Measurements from ENCODE around the gene PWP1. TPM values are rescaled to one million over a fixed set of nuclear protein-coding genes. Genes with fewer than 3 reads are reported as not detected.

The PWP1 gene
- total RNA-seq, 1 experiment from 2014 or later: 77.7 TPM

DNA sequence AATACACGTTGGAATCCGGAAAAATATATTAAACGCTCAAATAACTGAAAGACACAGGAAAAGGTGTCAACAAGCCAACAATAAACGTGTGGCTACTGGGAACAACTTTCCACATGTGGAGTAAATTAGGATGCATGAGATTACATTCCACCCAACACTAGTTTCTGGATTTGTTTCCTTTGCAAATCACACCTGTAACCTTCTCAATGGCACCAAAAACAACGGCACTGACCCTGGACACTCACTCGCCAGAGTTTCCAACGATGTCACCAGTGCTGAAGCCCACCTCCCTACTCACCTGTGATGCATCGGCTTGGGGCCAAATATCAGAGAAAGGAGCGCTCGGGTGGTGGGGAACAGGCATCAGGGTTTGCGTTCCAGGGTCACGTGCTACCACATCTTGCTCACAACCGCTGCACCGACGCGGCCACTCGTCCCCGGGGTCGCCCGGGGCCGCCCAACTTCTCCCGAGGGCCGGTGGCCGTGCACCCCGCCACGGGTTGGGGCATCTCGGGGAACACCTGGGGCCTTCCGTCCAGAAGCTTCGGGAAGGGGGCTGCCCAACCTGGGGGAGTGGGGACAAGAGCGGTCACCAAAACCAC is 74.7 kb downstream of the PWP1 start:
- DNase-seq (ENCODE audit: low spot score): peak; percentile 32
- Histone ChIP-seq H3K9me3 (ENCODE audit: low read depth, low read length, poor library complexity, severe bottlenecking) (no peaks in the 10 kb centered on the region), H3K27me3 (replicated peaks; ENCODE audit: insufficient read depth, low read depth, low read length, poor library complexity) (no peaks in the 10 kb centered on the region), H3K4me1 (ENCODE audit: insufficient read depth, low read length, poor library complexity, severe bottlenecking) (peaks cover 16% of the 10 kb centered on the region), H3K27ac (ENCODE audit: low read depth, low read length, poor library complexity, severe bottlenecking) (peak overlapping the region; percentile 56), H3K36me3 (ENCODE audit: insufficient read depth, low read length, poor library complexity, severe bottlenecking) (peaks cover 38% of the 10 kb centered on the region), H3K4me3 (ENCODE audit: low read depth, low read length, poor library complexity, severe bottlenecking) (peak overlapping the region; percentile 95)
- BruUV-seq (replicated peaks): no TSS peak
- ChIA-PET CTCF (no interaction called here), POLR2A (ENCODE audit: low non-redundant PET) (no interaction called here)
- TF ChIP-seq EZH2 (IDR thresholded peaks at IDR 0.05; ENCODE audit: borderline replicate concordance, low read depth, low read length, poor library complexity, severe bottlenecking): no peak
- TF ChIP-seq, protein P1, sequence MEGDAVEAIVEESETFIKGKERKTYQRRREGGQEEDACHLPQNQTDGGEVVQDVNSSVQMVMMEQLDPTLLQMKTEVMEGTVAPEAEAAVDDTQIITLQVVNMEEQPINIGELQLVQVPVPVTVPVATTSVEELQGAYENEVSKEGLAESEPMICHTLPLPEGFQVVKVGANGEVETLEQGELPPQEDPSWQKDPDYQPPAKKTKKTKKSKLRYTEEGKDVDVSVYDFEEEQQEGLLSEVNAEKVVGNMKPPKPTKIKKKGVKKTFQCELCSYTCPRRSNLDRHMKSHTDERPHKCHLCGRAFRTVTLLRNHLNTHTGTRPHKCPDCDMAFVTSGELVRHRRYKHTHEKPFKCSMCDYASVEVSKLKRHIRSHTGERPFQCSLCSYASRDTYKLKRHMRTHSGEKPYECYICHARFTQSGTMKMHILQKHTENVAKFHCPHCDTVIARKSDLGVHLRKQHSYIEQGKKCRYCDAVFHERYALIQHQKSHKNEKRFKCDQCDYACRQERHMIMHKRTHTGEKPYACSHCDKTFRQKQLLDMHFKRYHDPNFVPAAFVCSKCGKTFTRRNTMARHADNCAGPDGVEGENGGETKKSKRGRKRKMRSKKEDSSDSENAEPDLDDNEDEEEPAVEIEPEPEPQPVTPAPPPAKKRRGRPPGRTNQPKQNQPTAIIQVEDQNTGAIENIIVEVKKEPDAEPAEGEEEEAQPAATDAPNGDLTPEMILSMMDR (conservative IDR thresholded peaks at IDR 0.05; ENCODE audit: low read depth, low read length): no peak
- intact Hi-C loops (cut with micrococcal nuclease; ENCODE audit: unreplicated experiment): loop anchor here (2.0 kb wide), 1 partner anchor 124 kb away; no protein-coding TSS in a partner anchor

DNA sequence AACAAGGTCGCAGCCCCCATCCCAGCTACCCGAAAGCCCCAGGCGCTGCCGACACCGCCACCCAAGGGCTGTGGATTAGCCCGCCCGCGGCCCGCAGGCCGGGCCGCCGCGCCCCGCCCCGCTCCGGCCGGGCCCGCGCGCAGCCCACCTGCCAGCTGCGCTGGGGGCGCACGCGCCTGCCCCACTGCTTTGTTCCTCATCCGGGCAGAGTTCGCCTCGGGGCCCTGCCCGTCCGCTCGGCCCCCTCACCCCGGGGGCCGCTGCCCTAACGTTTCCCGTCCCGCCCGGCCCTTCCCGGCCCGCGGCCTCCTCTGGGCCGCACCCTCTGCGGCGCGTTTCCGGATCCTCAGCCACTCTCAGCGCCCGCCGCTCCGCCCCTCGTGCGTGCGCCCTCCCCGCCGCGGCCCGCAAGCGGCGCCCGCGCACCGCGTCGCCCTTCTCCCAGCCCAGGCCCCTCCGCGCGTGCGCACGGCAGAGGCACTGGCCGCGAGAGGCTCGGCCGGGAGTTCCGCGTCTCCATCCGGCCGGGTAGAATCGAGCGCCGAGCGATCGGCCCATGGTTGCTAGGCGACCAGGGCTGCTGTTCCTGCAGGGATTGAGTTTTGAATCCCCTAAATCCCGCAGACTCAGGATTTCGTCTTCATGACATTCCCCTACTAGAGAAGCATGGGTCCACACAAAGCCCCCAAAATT is 75.4 kb downstream of the PWP1 start, which contains the start of gene PRDM4:
Gene PRDM4, minus strand, starts transcription at position 329 of the 693 bp plus-strand sequence. CDS start 622 bp downstream, outside the sequence.
- BruUV-seq (replicated peaks): no TSS peak
- peak; percentile 98 for DNase-seq (ENCODE audit: low spot score)
- H3K27ac ChIP-seq (ENCODE audit: low read depth, low read length, poor library complexity, severe bottlenecking): peak within 1 kb of the TSS; percentile 56
- H3K9me3 ChIP-seq (ENCODE audit: low read depth, low read length, poor library complexity, severe bottlenecking): no peaks in the 10 kb centered on the region
- H3K27me3 ChIP-seq (replicated peaks; ENCODE audit: insufficient read depth, low read depth, low read length, poor library complexity): no peaks in the 10 kb centered on the region
- TF ChIP-seq, protein P1 (conservative IDR thresholded peaks at IDR 0.05; ENCODE audit: low read depth, low read length): no peak; the same call in 1 of the 2 replicates
- TF ChIP-seq EZH2 (IDR thresholded peaks at IDR 0.05; ENCODE audit: borderline replicate concordance, low read depth, low read length, poor library complexity, severe bottlenecking): no peak
- ChIA-PET CTCF (no interaction called here), POLR2A (ENCODE audit: low non-redundant PET) (no interaction called here)
- H3K4me3 ChIP-seq (ENCODE audit: low read depth, low read length, poor library complexity, severe bottlenecking): peak within 1 kb of the TSS; percentile 95
- peaks cover 16% of the 10 kb centered on the region for H3K4me1 ChIP-seq (ENCODE audit: insufficient read depth, low read length, poor library complexity, severe bottlenecking)
- H3K36me3 ChIP-seq (ENCODE audit: insufficient read depth, low read length, poor library complexity, severe bottlenecking): peaks cover 32% of the 10 kb centered on the region
- intact Hi-C loops (cut with micrococcal nuclease; ENCODE audit: unreplicated experiment): loop anchor here (2.0 kb wide), 1 partner anchor 124 kb away; no protein-coding TSS in a partner anchor

DNA sequence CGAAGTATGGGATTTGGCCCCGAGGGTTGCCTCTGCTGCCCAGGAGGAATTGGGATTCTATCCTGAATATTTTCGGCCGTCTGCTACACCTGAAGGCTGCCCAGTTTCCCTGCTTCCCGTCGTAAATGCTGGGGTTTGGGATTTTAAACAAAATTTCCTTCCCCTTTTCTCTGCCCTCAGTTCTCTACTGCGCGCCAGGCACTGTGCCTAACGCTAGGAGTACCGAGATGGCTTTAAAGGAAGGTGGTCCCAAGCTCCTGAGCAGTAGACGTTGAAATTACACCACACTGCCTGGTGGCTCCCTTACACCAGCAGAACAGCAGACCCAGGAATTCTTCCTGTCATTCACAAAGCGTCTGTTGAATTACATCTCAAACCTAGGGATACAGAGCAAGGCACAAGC is 75.9 kb downstream of the PWP1 start:
- H3K27me3 ChIP-seq (replicated peaks; ENCODE audit: insufficient read depth, low read depth, low read length, poor library complexity): no peaks in the 10 kb centered on the region
- CTCF ChIA-PET: no interaction called here
- peak; percentile 15 for DNase-seq (ENCODE audit: low spot score)
- TF ChIP-seq, protein P1 (conservative IDR thresholded peaks at IDR 0.05; ENCODE audit: low read depth, low read length): no peak
- TF ChIP-seq EZH2 (IDR thresholded peaks at IDR 0.05; ENCODE audit: borderline replicate concordance, low read depth, low read length, poor library complexity, severe bottlenecking): no peak
- H3K36me3 ChIP-seq (ENCODE audit: insufficient read depth, low read length, poor library complexity, severe bottlenecking): peaks cover 26% of the 10 kb centered on the region
- peak overlapping the region; percentile 95 for H3K4me3 ChIP-seq (ENCODE audit: low read depth, low read length, poor library complexity, severe bottlenecking)
- intact Hi-C loops (cut with micrococcal nuclease; ENCODE audit: unreplicated experiment): loop anchor here (2.0 kb wide), 1 partner anchor 123 kb away; no protein-coding TSS in a partner anchor
- H3K27ac ChIP-seq (ENCODE audit: low read depth, low read length, poor library complexity, severe bottlenecking): no peak overlapping the region
- no TSS peak for BruUV-seq (replicated peaks)
- peaks cover 16% of the 10 kb centered on the region for H3K4me1 ChIP-seq (ENCODE audit: insufficient read depth, low read length, poor library complexity, severe bottlenecking)
- H3K9me3 ChIP-seq (ENCODE audit: low read depth, low read length, poor library complexity, severe bottlenecking): no peaks in the 10 kb centered on the region
- POLR2A ChIA-PET (ENCODE audit: low non-redundant PET): no interaction called here

Other genes starting within 250 kb of the PWP1 start
- gene PRDM4, start 75.3 kb downstream of the PWP1 start, total RNA-seq (2021): 27.9 and 31.5 TPM in 2 replicates
- not detected in 2 replicates for gene ASCL4, start 88.9 kb downstream of the PWP1 start, total RNA-seq (2021)